Measurements from ENCODE around the gene PRKACA.

The PRKACA gene

DNA sequence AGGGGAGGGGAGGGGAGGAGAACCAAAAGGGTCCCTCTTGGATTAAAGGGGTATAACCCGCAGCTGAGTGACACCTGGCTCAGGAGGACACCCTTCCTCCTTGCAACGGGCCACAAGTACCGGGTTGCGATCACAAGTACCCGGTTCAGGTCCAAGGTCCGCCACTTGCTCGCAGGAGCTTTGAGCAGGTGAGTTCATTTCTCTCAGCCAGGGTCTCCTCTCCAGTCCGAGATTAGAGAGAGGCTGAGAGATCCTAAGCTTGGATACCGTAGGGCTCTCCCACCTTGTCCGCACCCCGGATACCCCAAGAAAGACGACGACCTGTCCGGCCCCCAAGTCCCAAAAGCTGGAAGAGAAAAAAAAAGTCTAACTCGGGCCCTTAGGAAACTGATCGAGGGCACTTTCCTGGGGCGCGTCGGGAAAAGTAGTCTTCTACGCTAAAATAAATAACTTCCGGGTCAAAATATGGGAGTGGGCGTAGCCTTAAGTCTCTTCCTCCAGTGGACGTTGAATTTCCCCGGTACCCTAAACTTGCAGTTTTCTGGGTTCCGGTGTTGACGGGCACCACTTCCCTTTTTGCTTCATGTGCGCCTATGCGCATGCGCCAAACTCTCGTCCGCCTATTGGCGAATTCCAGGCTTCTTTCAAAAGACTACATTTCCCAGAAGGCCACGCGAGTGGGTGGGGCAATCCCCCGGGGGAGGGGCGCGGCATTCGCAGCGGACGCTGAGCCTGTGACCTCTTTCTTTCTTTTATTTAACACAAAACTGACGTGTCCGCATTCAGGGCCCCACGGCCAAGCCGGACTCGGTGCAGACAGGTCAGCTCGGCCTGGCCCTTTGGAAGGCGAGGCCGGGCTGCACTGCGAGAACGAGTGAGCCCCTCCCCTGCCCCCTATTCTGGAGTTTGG, 36.4 kb downstream of the PRKACA start:
- TF ChIP-seq, protein P1, sequence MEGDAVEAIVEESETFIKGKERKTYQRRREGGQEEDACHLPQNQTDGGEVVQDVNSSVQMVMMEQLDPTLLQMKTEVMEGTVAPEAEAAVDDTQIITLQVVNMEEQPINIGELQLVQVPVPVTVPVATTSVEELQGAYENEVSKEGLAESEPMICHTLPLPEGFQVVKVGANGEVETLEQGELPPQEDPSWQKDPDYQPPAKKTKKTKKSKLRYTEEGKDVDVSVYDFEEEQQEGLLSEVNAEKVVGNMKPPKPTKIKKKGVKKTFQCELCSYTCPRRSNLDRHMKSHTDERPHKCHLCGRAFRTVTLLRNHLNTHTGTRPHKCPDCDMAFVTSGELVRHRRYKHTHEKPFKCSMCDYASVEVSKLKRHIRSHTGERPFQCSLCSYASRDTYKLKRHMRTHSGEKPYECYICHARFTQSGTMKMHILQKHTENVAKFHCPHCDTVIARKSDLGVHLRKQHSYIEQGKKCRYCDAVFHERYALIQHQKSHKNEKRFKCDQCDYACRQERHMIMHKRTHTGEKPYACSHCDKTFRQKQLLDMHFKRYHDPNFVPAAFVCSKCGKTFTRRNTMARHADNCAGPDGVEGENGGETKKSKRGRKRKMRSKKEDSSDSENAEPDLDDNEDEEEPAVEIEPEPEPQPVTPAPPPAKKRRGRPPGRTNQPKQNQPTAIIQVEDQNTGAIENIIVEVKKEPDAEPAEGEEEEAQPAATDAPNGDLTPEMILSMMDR (IDR thresholded peaks at IDR 0.05; ENCODE audit: insufficient read depth, low read depth, low read length, missing control alignments), result no peak
- H3K4me3 ChIP-seq (ENCODE audit: low read length), result peak overlapping the region; percentile 73

GRCh38 chr19:14078411-14078810, 39.2 kb downstream of the PRKACA start:
- TF ChIP-seq, protein P1 (IDR thresholded peaks at IDR 0.05; ENCODE audit: insufficient read depth, low read depth, low read length, missing control alignments), result no peak
- H3K4me3 ChIP-seq (ENCODE audit: low read length), result no peak overlapping the region
- no peak for DNase-seq (ENCODE audit: low read depth)

More for the DNA sequence above, 36.4 kb downstream of the PRKACA start:
- DNase-seq (ENCODE audit: low read depth), result peak; percentile 98

- TF ChIP-seq, protein P1 (IDR thresholded peaks at IDR 0.05; ENCODE audit: insufficient read depth, low read depth, low read length, missing control alignments), result no peak
- peak overlapping the region; percentile 85 for H3K4me3 ChIP-seq (ENCODE audit: low read length)
- DNase-seq (ENCODE audit: low read depth), result peak; percentile 51
Measured at GRCh38 chr19:14073925-14074838, 43.4 kb downstream of the PRKACA start.

- TF ChIP-seq, protein P1 (IDR thresholded peaks at IDR 0.05; ENCODE audit: insufficient read depth, low read depth, low read length, missing control alignments), result no peak
- peak; percentile 87 for DNase-seq (ENCODE audit: low read depth)
- peak overlapping the region; percentile 85 for H3K4me3 ChIP-seq (ENCODE audit: low read length)
Measured at GRCh38 chr19:14073261-14073924, 44.2 kb downstream of the PRKACA start.

- TF ChIP-seq, protein P1 (IDR thresholded peaks at IDR 0.05; ENCODE audit: insufficient read depth, low read depth, low read length, missing control alignments), result no peak
- peak within 1 kb of the TSS; percentile 85 for H3K4me3 ChIP-seq (ENCODE audit: low read length)
- no peak for DNase-seq (ENCODE audit: low read depth)
Measured at GRCh38 chr19:14072535-14073260, 44.9 kb downstream of the PRKACA start, which contains the start of gene MISP3. Gene MISP3 (plus strand): TSS chr19:14072786. CDS start chr19:14073310, 524 bp downstream.

Data from epithelial cell of esophagus (primary cell).